ENCODE measurements around the gene KIF3C.
"Not testable (repeated sequence)": the region's sequence is repeated elsewhere in the genome, so short reads cannot be mapped to it uniquely, and the experiment has no call there.

Gene KIF3C

DNA sequence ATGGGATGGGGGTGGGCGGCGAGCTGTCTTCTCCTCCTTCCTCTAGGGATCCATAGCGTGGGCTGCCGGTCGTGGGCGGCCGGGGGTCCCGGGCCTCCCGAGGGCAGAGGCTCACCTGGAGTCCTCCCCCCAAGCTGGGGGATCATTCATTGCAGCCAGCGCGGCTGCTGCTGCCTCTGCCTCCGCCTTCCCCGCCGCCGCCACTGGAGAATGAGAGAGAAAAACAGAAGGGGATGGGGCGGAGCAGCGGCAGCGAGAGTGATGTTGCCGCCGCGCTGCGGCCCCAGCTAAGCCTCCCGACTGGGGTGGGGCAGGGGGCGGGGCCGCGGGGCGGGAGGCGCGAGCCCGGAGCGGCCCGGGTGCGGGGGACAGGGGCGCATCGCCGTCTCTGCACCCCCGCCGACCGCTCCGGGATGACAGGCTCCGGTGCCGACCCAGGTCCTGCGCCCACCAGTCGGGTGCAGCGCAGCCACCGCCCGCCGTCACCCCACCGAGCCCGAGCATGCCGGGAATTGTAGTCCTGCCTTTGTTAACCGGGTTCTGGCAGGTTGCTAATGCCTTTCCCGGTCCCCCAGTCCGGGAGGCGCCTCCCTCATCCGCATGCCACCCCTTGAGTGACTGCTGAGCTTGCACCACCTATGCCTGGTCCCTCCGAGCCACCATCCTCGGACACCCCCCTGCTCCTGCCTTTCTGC lies at the start of gene KIF3C:
KIF3C (minus strand) TSS at position 225 of the 695 bp plus-strand sequence. CDS start 580 bp downstream, outside the sequence.
- DNase-seq (ENCODE audit: low read depth): peak; percentile 35

DNA sequence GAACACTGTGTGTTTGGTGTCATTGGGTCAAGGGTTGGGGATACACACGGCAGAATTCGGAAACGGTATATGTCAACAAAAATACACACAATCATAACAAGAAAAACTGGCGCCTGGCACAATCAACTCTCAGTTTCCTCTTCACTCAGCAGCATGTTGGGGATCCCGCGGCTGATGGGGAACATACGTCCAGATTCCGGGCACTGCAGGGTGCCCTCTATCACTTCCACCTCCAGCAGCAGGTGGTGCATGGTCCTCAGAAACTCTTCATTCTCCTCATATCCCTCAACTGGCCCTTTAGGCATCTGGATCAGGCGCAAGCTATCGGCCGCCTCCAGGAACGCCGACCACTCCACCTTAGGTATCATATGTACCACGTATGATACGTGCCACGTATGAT lies 45.8 kb upstream of the KIF3C start:
- DNase-seq (ENCODE audit: low read depth): not testable (repeated sequence)

DNA sequence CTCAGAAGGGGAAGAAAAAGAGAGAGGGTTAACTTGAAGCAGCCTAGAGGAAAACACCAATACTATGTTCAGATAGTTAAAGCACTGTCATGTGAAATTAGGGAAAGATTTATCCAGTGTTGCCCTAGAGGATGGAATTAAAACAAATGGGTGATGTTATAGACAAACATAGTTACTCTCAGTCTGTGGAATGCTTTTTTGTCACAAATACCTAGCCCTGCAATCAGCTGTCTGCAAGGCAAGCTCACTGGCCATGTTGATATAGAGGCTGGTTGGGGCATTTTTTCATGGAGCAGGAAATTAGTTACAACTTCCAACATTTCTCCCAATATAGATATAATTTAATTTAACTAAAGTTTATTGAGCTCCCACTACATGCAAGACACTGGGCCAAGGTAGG lies 43.2 kb upstream of the KIF3C start:
- DNase-seq (ENCODE audit: low read depth): no peak

DNA sequence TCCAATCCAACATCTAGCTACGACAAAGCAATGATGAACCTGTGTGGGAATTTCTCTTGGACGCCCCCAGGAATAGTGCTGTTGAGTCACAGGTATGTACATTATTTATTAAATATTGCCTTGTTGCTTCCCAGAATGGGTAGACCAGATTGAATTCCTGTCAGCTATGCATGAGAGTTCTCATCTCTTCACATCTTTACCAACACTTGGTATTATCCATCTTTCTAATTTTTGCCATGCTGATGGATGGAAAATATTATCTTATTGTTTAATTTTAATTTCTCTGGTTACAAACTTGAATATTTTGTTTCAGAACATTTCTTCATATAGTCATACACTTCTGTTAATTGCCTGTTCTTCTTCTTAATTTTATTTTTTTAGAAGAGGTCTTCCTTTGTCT lies 42.0 kb upstream of the KIF3C start:
- DNase-seq (ENCODE audit: low read depth): no peak

DNA sequence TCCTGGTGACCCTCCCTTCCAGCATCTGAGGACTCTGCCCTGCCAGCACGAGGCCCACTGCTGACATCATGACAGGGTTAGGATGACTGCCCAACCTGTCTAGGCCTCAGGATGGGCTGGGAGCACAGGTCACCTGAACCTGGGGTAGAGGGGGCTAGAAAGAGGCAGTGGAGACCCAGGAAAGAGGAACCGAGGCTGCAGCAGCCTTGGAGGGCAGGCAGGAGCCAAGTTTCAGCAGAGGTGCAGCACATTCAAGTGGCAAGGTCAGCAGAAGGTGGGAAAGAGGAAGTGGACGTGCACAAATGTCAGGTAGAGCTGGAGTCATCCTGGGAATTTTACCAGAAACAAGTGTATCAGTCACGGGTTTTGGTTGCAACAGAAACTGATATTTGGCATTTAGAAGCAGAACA lies 37.9 kb upstream of the KIF3C start:
- DNase-seq (ENCODE audit: low read depth): no peak

DNA sequence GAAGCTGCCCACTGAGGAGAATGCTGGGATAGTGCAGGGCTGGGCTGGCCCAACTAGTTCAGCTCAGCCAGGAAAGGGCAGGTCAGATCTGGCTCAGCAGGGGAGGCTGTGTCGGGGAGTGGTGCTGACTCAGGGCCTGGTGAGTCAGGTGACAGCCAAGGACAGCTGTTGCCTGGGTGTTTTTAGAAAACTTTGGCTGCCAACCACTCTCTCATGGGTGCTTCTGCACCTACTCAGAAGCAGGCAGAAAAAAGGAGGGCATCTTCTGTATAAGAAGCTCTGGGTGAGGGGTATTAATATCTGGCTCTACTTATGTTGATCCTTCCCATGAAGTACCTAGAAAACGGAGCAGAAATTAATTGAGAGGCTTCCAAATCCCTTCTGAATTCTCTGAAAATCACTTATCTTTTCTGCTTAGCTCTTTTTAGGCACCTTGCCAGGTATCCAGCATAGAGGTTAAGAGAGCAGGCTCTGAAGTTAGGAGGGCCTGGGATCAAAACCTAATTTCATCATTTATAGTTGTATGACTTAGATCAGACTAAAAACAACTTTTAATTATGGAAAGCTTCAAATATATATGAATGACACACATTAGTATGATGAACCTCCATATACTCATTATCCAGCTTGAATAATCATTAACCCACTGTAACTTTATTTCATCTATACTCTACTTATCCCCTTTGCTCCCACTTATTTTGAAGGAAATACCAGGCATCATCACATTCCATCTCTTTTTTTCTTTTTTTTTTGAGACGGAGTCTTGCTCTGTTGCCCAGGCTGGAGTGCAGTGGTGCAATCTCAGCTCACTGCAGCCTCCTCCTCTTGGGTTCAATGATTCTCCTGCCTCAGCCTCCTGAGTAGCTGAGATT lies 36.1 kb upstream of the KIF3C start:
- no peak for DNase-seq (ENCODE audit: low read depth)

DNA sequence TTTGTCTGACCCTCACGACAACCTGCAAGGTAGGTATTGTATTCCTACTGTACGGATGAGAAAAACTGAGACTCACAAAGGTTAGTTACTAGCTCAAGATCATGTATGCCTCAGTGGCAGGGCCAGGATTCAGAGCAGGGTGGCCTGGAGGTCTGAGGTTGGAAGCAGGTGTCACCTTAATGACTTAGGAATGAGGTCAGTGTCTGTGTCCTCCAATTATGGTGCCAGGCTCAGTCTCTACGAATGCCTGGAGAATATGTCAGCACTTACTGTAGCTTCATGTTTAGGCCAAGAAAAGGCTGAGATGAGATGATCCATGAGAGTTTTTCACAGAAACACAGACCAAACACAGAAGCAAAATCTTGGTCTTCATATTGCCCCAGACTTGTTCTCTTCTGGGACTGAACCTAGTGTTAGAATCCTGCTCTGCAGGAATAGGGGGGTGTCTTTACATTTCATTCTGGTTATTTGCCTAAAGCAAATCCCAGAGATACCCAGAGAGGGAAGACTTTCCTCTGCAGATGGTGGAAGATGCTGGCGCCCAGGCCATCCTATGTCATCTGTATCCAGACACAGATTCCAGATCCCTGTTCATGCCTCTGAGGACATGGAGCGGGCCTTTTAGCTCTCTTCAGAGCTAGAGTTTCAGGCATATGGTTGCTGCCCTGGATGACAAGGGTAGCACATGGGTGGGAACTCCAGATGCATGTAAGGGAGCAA lies 35.3 kb upstream of the KIF3C start:
- DNase-seq (ENCODE audit: low read depth): no peak

DNA sequence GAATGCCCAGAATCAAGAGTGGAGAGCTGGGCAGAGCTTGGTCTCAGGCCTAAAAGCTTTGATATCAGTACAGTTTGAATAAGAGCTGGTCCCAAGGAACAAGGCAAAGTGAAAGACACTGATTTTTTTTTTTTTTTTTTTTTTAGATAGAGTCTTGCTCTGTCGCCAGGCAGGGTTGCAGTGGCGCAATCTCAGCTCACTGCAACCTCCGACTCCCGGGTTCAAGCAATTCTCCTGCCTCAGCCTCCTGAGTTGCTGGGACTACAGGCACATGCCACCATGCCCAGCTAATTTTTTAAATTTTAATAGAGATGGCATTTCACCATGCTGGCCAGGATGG lies 34.4 kb upstream of the KIF3C start:
- DNase-seq (ENCODE audit: low read depth): not testable (repeated sequence)

DNA sequence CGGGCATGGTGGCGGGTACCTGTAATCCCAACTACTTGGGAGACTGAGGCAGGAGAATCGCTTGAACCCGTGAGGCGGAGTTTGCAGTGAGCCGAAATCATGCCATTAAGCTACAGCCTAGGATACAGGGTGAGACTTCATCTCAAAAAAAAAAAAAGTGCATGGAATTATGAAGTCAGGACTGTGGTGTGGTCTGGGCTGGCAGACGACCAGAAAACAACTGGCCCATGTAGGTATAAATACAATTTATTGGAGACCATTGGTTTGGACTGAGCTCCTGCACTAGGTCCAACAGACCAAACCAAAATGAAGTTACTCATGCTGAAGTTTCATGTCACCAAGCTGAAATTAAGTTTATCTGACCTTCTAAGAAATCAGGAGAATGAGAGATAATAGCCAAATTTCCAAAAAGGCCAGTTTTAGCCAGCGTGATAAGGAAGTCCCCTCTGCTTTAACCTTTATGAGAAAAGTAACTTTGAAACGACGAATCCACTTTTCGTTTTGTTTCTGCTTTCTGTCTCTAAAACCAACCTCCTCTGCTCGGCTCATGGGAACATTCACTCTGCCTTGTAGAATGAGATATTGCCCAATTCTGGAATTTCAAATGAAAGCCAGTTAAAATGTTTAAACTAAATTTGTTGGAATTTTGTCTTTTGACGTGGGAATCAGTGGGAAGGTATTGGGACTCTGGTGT lies 33.9 kb upstream of the KIF3C start:
- DNase-seq (ENCODE audit: low read depth): no peak

DNA sequence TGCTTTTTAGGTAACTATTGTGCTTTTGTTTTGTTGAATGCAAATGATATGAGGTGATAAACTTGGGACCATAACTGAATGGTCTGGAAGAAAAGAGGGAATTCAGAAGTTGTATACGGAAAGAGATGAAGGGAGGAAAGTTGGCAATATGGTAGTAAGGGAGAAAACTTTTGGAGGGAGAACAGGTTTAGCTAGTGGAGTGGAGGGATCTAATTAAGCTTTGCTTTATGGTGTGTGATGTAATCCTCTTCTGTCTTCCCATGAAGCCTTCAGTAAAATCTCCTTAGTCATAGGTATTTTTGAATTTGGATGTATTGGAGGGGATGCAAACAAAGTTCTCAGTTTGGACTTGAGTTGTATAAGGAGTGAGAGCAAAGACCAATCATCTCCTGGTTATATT lies 31.4 kb upstream of the KIF3C start:
- DNase-seq (ENCODE audit: low read depth): no peak

DNA sequence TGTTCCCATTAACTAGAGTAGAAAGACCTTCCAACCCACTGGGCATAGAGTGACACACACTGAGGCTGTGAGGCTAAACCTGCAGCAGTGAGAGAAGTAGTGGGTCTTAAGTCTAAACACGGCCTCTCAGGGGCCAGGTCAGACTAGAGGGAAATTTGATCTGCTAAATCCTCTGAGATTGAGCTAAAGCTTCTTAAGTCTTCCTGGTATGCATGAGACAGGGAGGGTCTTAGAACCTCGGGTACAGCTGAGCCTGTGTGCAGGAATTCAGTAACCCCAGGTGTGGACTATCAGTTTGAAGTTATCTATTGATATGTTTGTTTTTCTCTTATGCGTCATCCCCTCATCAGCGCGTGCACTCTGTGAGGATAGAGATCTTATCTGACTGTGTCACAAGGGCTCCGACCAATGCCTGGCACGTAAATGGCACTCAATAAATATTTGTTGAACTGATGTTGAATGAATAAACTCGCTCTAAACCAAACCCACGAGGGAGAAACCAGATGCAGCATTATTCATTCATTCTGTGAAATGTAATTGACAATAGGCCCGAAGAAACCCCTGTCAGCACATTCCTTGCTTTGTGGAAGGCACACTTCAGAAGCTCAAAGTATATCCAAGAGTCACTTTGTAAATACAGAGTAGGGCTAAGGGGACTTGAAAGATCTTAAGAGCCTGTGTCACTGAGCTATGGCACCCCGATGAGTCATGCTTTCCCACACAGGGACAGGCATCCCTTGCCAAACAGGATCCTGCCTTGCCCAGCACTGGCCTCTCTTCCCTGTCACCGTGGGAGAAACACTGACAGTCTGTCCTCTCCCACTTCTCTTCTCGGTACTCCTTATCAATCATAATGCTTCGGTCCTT lies 29.9 kb upstream of the KIF3C start:
- DNase-seq (ENCODE audit: low read depth): no peak

DNA sequence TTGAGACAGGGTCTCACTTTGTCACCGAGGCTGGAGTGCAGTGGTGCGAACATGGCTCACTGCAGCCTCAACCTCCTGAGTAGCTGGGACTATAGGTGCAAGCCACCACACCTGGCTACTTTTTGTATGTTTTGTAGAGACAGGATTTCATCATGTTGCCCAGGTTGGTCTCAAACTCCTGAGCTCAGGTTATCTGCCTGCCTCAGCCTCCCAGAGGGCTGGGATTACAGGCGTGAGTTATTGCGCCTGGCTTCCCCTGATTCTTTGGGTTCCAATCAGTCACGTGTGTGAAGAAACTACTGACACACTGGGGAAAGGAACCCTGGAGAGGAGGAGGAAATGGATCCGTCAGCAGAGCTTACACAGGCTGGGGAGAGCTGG lies 29.3 kb upstream of the KIF3C start:
- no peak for DNase-seq (ENCODE audit: low read depth)

DNA sequence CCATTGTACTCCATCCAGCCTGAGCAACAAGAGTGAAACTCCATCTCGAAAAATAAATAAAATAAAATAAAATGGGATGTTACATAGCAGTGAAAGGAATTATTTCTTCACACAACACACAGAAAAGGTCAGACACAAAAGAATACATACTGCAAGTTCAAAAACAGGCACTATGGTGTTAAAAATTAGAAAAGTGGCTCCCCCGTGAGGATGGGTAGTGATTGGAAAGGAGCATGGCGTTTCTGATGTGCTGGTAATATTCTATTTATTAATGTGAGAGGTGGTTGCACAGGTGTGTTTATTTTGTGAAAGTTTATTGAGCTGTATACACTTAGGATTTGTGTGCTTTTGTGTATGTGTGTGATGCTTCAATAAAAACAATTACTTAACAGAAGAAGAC lies 28.6 kb upstream of the KIF3C start:
- no peak for DNase-seq (ENCODE audit: low read depth)

DNA sequence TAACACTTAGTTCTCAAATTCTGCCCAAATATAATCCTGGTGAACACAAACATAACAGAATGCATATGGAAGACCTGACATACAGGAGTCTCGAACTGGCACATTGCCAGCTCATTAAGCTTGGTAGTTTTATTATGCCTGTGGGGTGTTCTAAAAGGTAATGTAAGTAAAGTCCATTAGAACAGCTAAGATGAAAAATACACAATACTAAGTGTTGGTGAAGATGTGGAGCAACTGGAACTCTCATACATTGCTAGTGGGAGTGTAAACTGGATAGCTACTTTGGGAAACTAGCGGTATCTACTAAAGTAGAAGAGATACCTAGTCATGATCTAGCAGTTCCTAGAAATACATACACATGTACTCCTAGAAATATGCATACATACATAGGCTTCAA lies 27.3 kb upstream of the KIF3C start:
- DNase-seq (ENCODE audit: low read depth): no peak

DNA sequence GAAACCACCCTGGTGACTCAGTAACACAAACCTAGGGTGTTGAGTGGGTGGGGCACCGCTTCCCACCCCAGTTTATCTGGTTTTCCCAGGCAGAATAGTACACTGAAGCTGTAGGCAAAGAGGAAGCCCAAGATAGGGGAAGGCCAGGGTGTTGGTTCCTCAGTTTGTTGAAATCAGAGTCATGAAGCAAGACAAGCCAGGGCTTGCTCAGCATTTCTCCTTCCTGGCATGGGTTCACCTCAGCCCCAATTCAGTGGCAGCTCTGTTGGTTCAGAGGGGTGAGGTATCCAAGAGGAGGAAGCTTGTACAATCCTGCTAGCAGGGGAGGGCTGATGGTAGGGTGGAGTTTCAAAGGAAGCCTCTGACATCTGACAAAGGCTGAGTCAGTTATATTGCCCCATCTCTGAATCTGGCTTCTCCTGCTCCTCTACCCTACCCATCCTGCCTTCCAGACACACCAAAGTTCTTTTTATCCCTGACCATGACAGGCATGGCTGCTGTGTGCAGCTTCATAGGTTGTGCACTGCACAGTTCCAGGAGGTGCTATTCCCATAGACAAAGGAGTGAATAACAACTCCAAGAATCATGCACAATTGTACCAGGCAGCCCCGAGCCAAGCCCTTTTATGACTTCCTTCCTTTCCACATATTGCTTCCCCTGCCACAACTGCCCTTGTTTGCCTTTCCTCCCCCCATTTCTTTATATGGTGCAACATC lies 26.7 kb upstream of the KIF3C start:
- no peak for DNase-seq (ENCODE audit: low read depth)

DNA sequence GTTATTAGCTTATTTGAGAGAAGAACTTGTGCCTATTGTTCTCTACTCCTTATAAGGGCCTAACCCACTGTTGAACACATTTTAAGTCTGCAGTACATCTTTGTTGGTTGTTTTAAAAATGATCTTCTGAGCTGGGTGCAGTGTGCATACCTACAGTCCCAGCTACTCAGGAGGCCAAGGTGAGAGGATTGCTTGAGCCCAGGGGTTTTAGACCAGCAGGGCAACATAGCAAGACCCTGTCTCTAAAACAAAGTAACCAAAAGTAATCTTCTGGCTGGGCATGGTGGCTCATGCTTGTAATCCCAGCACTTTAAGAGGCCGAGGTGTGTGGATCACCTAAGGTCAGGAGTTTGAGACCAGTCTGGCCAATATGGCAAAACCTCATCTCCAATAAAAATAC lies 25.8 kb upstream of the KIF3C start:
- DNase-seq (ENCODE audit: low read depth): no peak

DNA sequence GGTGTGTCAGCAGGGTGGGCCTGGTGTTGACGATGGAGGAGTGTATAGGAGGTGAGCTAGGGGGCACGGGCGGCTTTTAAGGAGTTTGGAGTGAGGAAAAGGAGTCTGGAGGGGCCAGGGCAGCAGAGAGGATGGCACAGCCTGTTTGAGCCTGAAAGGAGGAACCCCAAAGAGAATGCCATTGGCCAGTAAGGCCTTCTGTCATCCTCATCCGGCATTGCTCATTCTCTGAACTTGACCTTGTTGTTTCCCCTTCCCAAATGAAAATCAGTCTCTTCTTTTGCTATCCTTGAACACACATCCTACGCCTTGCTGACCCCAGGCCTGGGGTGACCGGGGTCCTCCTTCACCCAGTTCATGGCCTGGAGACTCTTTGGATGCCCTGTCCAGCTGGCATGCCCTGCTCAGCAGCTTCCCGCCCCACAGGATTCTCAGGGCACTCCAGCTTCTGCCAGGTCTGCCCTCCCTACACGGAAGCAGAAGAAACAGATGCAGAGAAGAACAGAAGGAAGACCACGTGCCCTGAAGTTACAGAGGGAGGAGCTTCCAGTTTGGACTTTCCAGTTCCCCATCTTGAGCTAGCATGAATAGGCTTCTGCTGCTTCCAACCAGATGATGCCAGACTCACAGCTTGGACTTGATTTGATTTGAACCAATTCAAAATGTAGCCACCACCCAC lies 20.5 kb upstream of the KIF3C start:
- no peak for DNase-seq (ENCODE audit: low read depth)

DNA sequence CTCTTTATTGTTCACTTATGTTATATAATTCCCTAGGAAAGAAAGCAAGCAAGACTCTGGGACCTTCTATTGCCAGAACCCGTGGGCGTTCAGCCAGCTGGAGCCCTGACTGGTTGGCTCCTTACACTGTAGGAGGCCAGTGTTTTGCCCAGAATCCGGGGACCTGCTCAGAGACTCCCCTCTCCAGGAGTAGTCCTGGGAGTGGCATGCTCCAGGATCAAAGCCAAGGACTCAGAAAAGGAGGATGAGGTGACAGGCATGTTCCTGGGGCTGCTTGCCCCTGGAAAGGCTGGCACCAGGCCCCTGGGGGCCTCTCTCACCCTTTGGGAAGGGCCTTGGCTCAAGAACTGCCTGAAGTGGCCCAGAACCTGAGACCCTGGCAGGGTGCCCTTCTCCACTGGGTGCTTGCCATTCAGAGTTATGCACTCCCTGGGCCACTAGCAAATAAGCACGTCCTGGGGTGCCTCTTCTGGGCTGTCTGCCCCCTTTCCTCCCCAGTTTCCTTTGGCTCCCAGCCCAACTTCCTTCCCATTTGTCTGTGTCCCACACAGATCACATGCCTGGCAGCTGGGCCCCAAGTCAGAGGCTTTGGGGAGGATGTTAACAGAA lies 19.6 kb upstream of the KIF3C start:
- DNase-seq (ENCODE audit: low read depth): no peak

DNA sequence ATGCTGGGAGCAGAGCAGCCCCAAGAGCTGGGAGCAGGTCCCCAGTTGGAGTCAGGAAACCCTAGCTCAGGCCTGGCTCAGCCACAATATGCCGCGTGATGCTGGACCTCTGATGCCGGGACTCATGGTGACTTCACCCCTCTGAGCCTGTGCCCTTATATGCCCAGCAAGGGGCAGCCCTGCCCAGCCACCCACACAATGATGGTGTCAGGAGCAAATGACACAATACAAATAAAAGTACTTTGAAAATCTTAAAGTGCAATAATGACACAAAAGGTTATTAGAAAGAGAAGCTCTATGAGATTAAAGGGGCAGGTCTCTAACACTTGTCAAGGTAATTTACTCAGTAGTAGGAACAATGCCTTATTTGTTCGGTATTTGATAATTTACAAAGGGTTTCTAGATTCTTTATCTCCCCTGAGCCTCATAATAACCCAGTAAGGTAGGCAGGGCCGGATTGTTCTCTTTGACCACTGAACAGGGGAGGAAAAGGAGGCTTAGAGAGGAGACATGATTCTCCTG lies 18.3 kb upstream of the KIF3C start:
- no peak for DNase-seq (ENCODE audit: low read depth)
